Adrenal gland (tissue), 5 donors: ENCODE measurements around the gene TBC1D1.

Source experiments
- CTCF ChIP-seq, 6 experiments: fragments of 450-650 bp in 4 of 6; fragments of 200-600 bp in 2 of 6; sonication (generic) in 1 of 6; IDR thresholded peaks; 1 replicate in 5 of 6; 2 replicates in 1 of 6; pipeline versions ENCODE4 v1.5.1 to v1.8.0; 2016 to 2021; ENCODE audit warnings: antibody characterized with exemption in 6 of 6, mild to moderate bottlenecking in 2 of 6, moderate library complexity in 1 of 6
- POLR2A ChIP-seq, 2 donors: fragments of 450-650 bp; IDR thresholded peaks; one replicate each; pipeline ENCODE4 v1.6.1; 2017; ENCODE audit warnings: antibody characterized with exemption in 2 of 2, mild to moderate bottlenecking in 2 of 2, moderate library complexity in 1 of 2
- donor health status: DM: no; HTN: no; CAD: no.

DNA sequence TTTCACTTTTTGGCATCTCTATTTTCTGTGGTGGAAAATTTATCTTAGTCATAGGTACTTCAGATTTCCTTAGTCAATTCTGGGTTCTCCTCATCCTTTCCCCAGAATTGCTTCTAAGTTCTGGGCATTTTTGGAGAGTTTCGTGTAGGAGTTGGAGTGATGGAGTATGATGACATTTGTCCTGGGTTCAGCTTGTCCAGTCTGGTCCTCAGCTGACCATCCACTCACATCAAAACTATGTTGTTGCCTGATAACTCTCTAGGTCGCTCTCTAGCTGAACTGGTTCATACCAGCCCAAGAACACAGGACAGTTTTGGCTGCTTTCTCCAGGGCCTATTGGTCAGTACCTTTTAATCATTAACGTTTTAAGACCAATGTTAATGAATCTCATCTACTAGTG is 82.6 kb downstream of the TBC1D1 start:
- TF ChIP-seq CTCF (IDR thresholded peaks at IDR 0.05): no peak
- TF ChIP-seq POLR2A (IDR thresholded peaks at IDR 0.05): no peak
